ENCODE results near the gene KRT75. TPM values are rescaled to one million over a fixed set of nuclear protein-coding genes. Genes with fewer than 3 reads are reported as not detected.

The KRT75 gene
- total RNA-seq, 1 experiment from 2014 or later: not detected

GRCh38 chr12:52416795-52417194 is 17.4 kb downstream of the KRT75 start:
- ChIA-PET CTCF (no interaction called here), POLR2A (ENCODE audit: low non-redundant PET) (no interaction called here)
- H3K4me3 ChIP-seq (ENCODE audit: low read depth, low read length, poor library complexity, severe bottlenecking): no peak overlapping the region
- BruUV-seq (replicated peaks): no TSS peak
- H3K27ac ChIP-seq (ENCODE audit: low read depth, low read length, poor library complexity, severe bottlenecking): no peak overlapping the region
- H3K27me3 ChIP-seq (replicated peaks; ENCODE audit: insufficient read depth, low read depth, low read length, poor library complexity): no peaks in the 10 kb centered on the region
- H3K4me1 ChIP-seq (ENCODE audit: insufficient read depth, low read length, poor library complexity, severe bottlenecking): no peaks in the 10 kb centered on the region
- intact Hi-C loops (cut with micrococcal nuclease; ENCODE audit: unreplicated experiment): no loop called here
- no peak for TF ChIP-seq EZH2 (IDR thresholded peaks at IDR 0.05; ENCODE audit: borderline replicate concordance, low read depth, low read length, poor library complexity, severe bottlenecking)
- TF ChIP-seq CTCF (conservative IDR thresholded peaks at IDR 0.05; ENCODE audit: low read depth, low read length): no peak
- no peaks in the 10 kb centered on the region for H3K9me3 ChIP-seq (ENCODE audit: low read depth, low read length, poor library complexity, severe bottlenecking)
- H3K36me3 ChIP-seq (ENCODE audit: insufficient read depth, low read length, poor library complexity, severe bottlenecking): no peaks in the 10 kb centered on the region
- no peak for DNase-seq (ENCODE audit: low spot score)

- Histone ChIP-seq H3K4me1 (ENCODE audit: insufficient read depth, low read length, poor library complexity, severe bottlenecking) (no peaks in the 10 kb centered on the region), H3K27me3 (replicated peaks; ENCODE audit: insufficient read depth, low read depth, low read length, poor library complexity) (no peaks in the 10 kb centered on the region), H3K4me3 (ENCODE audit: low read depth, low read length, poor library complexity, severe bottlenecking) (no peak overlapping the region), H3K9me3 (ENCODE audit: low read depth, low read length, poor library complexity, severe bottlenecking) (no peaks in the 10 kb centered on the region), H3K36me3 (ENCODE audit: insufficient read depth, low read length, poor library complexity, severe bottlenecking) (no peaks in the 10 kb centered on the region), H3K27ac (ENCODE audit: low read depth, low read length, poor library complexity, severe bottlenecking) (no peak overlapping the region)
- TF ChIP-seq CTCF (conservative IDR thresholded peaks at IDR 0.05; ENCODE audit: low read depth, low read length) (no peak), EZH2 (IDR thresholded peaks at IDR 0.05; ENCODE audit: borderline replicate concordance, low read depth, low read length, poor library complexity, severe bottlenecking) (no peak)
- ChIA-PET POLR2A (ENCODE audit: low non-redundant PET) (no interaction called here), CTCF (no interaction called here)
- peak; percentile 44 for DNase-seq (ENCODE audit: low spot score)
- intact Hi-C loops (cut with micrococcal nuclease; ENCODE audit: unreplicated experiment): no loop called here
- no TSS peak for BruUV-seq (replicated peaks)
Measured at GRCh38 chr12:52415870-52416750, 18.1 kb downstream of the KRT75 start.

GRCh38 chr12:52414936-52415335 is 19.2 kb downstream of the KRT75 start:
- no peaks in the 10 kb centered on the region for H3K27me3 ChIP-seq (replicated peaks; ENCODE audit: insufficient read depth, low read depth, low read length, poor library complexity)
- no TSS peak for BruUV-seq (replicated peaks)
- CTCF ChIA-PET: no interaction called here

More at GRCh38 chr12:52414936-52415335, 19.2 kb downstream of the KRT75 start:
- no peak for TF ChIP-seq EZH2 (IDR thresholded peaks at IDR 0.05; ENCODE audit: borderline replicate concordance, low read depth, low read length, poor library complexity, severe bottlenecking)
- no peak for TF ChIP-seq CTCF (conservative IDR thresholded peaks at IDR 0.05; ENCODE audit: low read depth, low read length)
- H3K36me3 ChIP-seq (ENCODE audit: insufficient read depth, low read length, poor library complexity, severe bottlenecking): no peaks in the 10 kb centered on the region
- H3K4me1 ChIP-seq (ENCODE audit: insufficient read depth, low read length, poor library complexity, severe bottlenecking): no peaks in the 10 kb centered on the region
- no peak overlapping the region for H3K4me3 ChIP-seq (ENCODE audit: low read depth, low read length, poor library complexity, severe bottlenecking)
- POLR2A ChIA-PET (ENCODE audit: low non-redundant PET): no interaction called here
- no peaks in the 10 kb centered on the region for H3K9me3 ChIP-seq (ENCODE audit: low read depth, low read length, poor library complexity, severe bottlenecking)
- DNase-seq (ENCODE audit: low spot score): no peak
- intact Hi-C loops (cut with micrococcal nuclease; ENCODE audit: unreplicated experiment): no loop called here
- H3K27ac ChIP-seq (ENCODE audit: low read depth, low read length, poor library complexity, severe bottlenecking): no peak overlapping the region

Data from A673 (cell line).